T-helper 9 cell (primary cell): ENCODE data around the gene CTSL.

Source experiments
- DNase-seq: peaks from one replicate; pipeline ENCODE4 v3.0.0-alpha.2; 2020

Gene CTSL

GRCh38 chr9:87701491-87701890, 24.4 kb upstream of the CTSL start:
- DNase-seq = no peak

- no peak for DNase-seq
These were observed 23.9 kb upstream of the CTSL start for GRCh38 chr9:87701931-87702421.

GRCh38 chr9:87702921-87703320, 23.0 kb upstream of the CTSL start:
- no peak for DNase-seq

- DNase-seq = no peak
These were observed 22.2 kb upstream of the CTSL start for GRCh38 chr9:87703636-87704276.

- no peak for DNase-seq
These were observed 21.6 kb upstream of the CTSL start for GRCh38 chr9:87704342-87704741.

- DNase-seq = no peak
These were observed 19.7 kb upstream of the CTSL start for GRCh38 chr9:87706066-87706739.

- no peak for DNase-seq
These were observed 18.0 kb upstream of the CTSL start for GRCh38 chr9:87707805-87708506.

GRCh38 chr9:87708546-87708945, 17.4 kb upstream of the CTSL start:
- no peak for DNase-seq

- DNase-seq = no peak
These were observed 16.8 kb upstream of the CTSL start for GRCh38 chr9:87708986-87709728.

GRCh38 chr9:87710443-87710842, 15.5 kb upstream of the CTSL start:
- no peak for DNase-seq

GRCh38 chr9:87711857-87712800, 13.8 kb upstream of the CTSL start:
- DNase-seq = no peak

GRCh38 chr9:87712801-87713277, 13.1 kb upstream of the CTSL start:
- no peak for DNase-seq

- DNase-seq = no peak
These were observed 12.5 kb upstream of the CTSL start for GRCh38 chr9:87713278-87713987.

GRCh38 chr9:87713988-87714330, 12.0 kb upstream of the CTSL start:
- no peak for DNase-seq

- DNase-seq = no peak
These were observed 11.1 kb upstream of the CTSL start for GRCh38 chr9:87714819-87715218.

- DNase-seq = no peak
These were observed 9.8 kb upstream of the CTSL start for GRCh38 chr9:87716141-87716540.

GRCh38 chr9:87717456-87717855, 8.5 kb upstream of the CTSL start:
- DNase-seq = no peak

- no peak for DNase-seq
These were observed 7.7 kb upstream of the CTSL start for GRCh38 chr9:87718231-87718630.

GRCh38 chr9:87718852-87719612, 6.9 kb upstream of the CTSL start:
- no peak for DNase-seq

GRCh38 chr9:87720173-87720572, 5.7 kb upstream of the CTSL start:
- DNase-seq = no peak
